ENCODE data around the gene DDX10. TPM values are rescaled to one million over a fixed set of nuclear protein-coding genes. Genes with fewer than 3 reads are reported as not detected.

DDX10 gene
- polyA plus RNA-seq, 1 donor (not counting 4 experiments of a cell fraction or from before 2014, with no cell fraction given), result 32.3 TPM

GRCh38 chr11:108768370-108768769, 103.5 kb downstream of the DDX10 start:
- Histone ChIP-seq H3K4me3 (ENCODE audit: control insufficient read depth in 2 of 3, extremely low read depth in 1 of 3, insufficient read depth in 2 of 3, low read depth in 1 of 3, low read length in 3 of 3) (no peak overlapping the region), H3K36me3 (ENCODE audit: control insufficient read depth in 2 of 2, extremely low read depth in 1 of 2, insufficient read depth in 2 of 2, low read length in 2 of 2) (no peaks in the 10 kb centered on the region), H3K79me2 (ENCODE audit: control insufficient read depth, insufficient read depth, low read length) (no peaks in the 10 kb centered on the region), H3K9me3 (ENCODE audit: control insufficient read depth, low read depth, low read length) (no peaks in the 10 kb centered on the region), H3K4me1 (ENCODE audit: control insufficient read depth, extremely low read depth, insufficient read depth, low read length) (no peaks in the 10 kb centered on the region), H3K4me2 (ENCODE audit: control insufficient read depth, extremely low read depth, insufficient read depth, low read depth, low read length) (no peak overlapping the region), H4K20me1 (ENCODE audit: control insufficient read depth, extremely low read depth, insufficient read depth, low read length) (no peaks in the 10 kb centered on the region), H3K27ac (ENCODE audit: control insufficient read depth, insufficient read depth, low read length) (no peak overlapping the region), H2AFZ (ENCODE audit: control insufficient read depth, low read length) (no peak overlapping the region), H3K9ac (ENCODE audit: control insufficient read depth, extremely low read depth, insufficient read depth, low read length) (no peak overlapping the region), H3K27me3 (ENCODE audit: control insufficient read depth, extremely low read depth, insufficient read depth, low read length) (no peaks in the 10 kb centered on the region), H3K9me1 (ENCODE audit: control insufficient read depth, extremely low read depth, insufficient read depth, low read length) (no peaks in the 10 kb centered on the region)
- dilution Hi-C loops (cut with MboI; ENCODE audit: extremely low pct_ligation_motif_present, low sequenced_read_pairs), result no loop called here
- TF ChIP-seq CTCF (optimal IDR thresholded peaks at IDR 0.05 in 1 of 3, IDR thresholded peaks at IDR 0.05 in 1 of 3, conservative IDR thresholded peaks at IDR 0.05 in 1 of 3; ENCODE audit: extremely low read depth in 1 of 3, insufficient read depth in 2 of 3, low read length in 3 of 3) (no peak), EZH2 (IDR thresholded peaks at IDR 0.05; ENCODE audit: low read length) (no peak)
- FAIRE-seq, result no peak
- no peak for DNase-seq (ENCODE audit: low read depth, low spot score)

GRCh38 chr11:108768964-108769363, 104.1 kb downstream of the DDX10 start:
- no peaks in the 10 kb centered on the region for H3K9me1 ChIP-seq (ENCODE audit: control insufficient read depth, extremely low read depth, insufficient read depth, low read length)
- no peak overlapping the region for H3K9ac ChIP-seq (ENCODE audit: control insufficient read depth, extremely low read depth, insufficient read depth, low read length)
- H3K27ac ChIP-seq (ENCODE audit: control insufficient read depth, insufficient read depth, low read length), result no peak overlapping the region
- H2AFZ ChIP-seq (ENCODE audit: control insufficient read depth, low read length), result no peak overlapping the region
- H3K4me2 ChIP-seq (ENCODE audit: control insufficient read depth, extremely low read depth, insufficient read depth, low read depth, low read length), result no peak overlapping the region
- no peaks in the 10 kb centered on the region for H3K36me3 ChIP-seq (ENCODE audit: control insufficient read depth in 2 of 2, extremely low read depth in 1 of 2, insufficient read depth in 2 of 2, low read length in 2 of 2)
- no peaks in the 10 kb centered on the region for H3K9me3 ChIP-seq (ENCODE audit: control insufficient read depth, low read depth, low read length)
- no peaks in the 10 kb centered on the region for H3K27me3 ChIP-seq (ENCODE audit: control insufficient read depth, extremely low read depth, insufficient read depth, low read length)
- no peak for DNase-seq (ENCODE audit: low read depth, low spot score)
- TF ChIP-seq EZH2 (IDR thresholded peaks at IDR 0.05; ENCODE audit: low read length) (no peak), CTCF (optimal IDR thresholded peaks at IDR 0.05 in 1 of 3, IDR thresholded peaks at IDR 0.05 in 1 of 3, conservative IDR thresholded peaks at IDR 0.05 in 1 of 3; ENCODE audit: extremely low read depth in 1 of 3, insufficient read depth in 2 of 3, low read length in 3 of 3) (no peak)
- H4K20me1 ChIP-seq (ENCODE audit: control insufficient read depth, extremely low read depth, insufficient read depth, low read length), result no peaks in the 10 kb centered on the region
- FAIRE-seq, result no peak
- dilution Hi-C loops (cut with MboI; ENCODE audit: extremely low pct_ligation_motif_present, low sequenced_read_pairs), result no loop called here
- H3K79me2 ChIP-seq (ENCODE audit: control insufficient read depth, insufficient read depth, low read length), result no peaks in the 10 kb centered on the region
- H3K4me3 ChIP-seq (ENCODE audit: control insufficient read depth in 2 of 3, extremely low read depth in 1 of 3, insufficient read depth in 2 of 3, low read depth in 1 of 3, low read length in 3 of 3), result no peak overlapping the region
- H3K4me1 ChIP-seq (ENCODE audit: control insufficient read depth, extremely low read depth, insufficient read depth, low read length), result no peaks in the 10 kb centered on the region
